BLaER1 treated with 17β-estradiol and CSF1 and Interleukin-3, amounts not matched to agents 10 nM and 100 nM (cell line): ENCODE measurements around the gene CAP1.
"Not testable (repeated sequence)": the region's sequence is repeated elsewhere in the genome, so short reads cannot be mapped to it uniquely, and the experiment has no call there.

ENCODE experiments used
- H3K27ac ChIP-seq, 11 experiments: shearing (Covaris generic); formaldehyde crosslinking; 2 replicates each; pipeline ENCODE4 v1.8.1; 2022
- H3K27me3 ChIP-seq, 11 experiments: shearing (Covaris generic); formaldehyde crosslinking; 2 replicates each; pipeline ENCODE4 v1.8.1; 2022
- H3K36me3 ChIP-seq, 11 experiments: shearing (Covaris generic); formaldehyde crosslinking; 2 replicates each; pipeline ENCODE4 v1.8.1; 2022
- H3K4me1 ChIP-seq, 10 experiments: shearing (Covaris generic); formaldehyde crosslinking; 2 replicates each; pipeline ENCODE4 v1.8.1; 2022
- H3K4me2 ChIP-seq, 11 experiments: shearing (Covaris generic); formaldehyde crosslinking; 2 replicates each; pipeline ENCODE4 v1.8.1; 2022
- H3K4me3 ChIP-seq, 10 experiments: shearing (Covaris generic); formaldehyde crosslinking; 2 replicates each; pipeline ENCODE4 v1.8.1; 2022
- H3K9ac ChIP-seq, 11 experiments: shearing (Covaris generic); formaldehyde crosslinking; 2 replicates each; pipeline ENCODE4 v1.8.1; 2022
- H3K9me3 ChIP-seq, 11 experiments: shearing (Covaris generic); formaldehyde crosslinking; replicated peaks in 1 of 11; 2 replicates each; pipeline ENCODE4 v1.8.1; 2022
- H4K20me1 ChIP-seq, 11 experiments: shearing (Covaris generic); formaldehyde crosslinking; 2 replicates each; pipeline ENCODE4 v1.8.1; 2022
- Cebpa-rat ChIP-seq, 11 experiments: shearing (Covaris generic); IDR thresholded peaks; 2 replicates each; pipeline ENCODE4 v1.8.1; 2022

The CAP1 gene

GRCh38 chr1:40040511-40041465 is at the start of gene CAP1:
CAP1 (plus strand) TSS chr1:40040729; CDS start chr1:40059347, 18,618 bp downstream.
- peaks cover 62 to 79% (median 74%) of the 10 kb centered on the region in 10 experiments for H3K4me1 ChIP-seq
- peak within 1 kb of the TSS; percentile 87 to 100 (median 94) for H3K4me2 ChIP-seq
- H3K4me3 ChIP-seq: peak within 1 kb of the TSS; percentile 70 to 100 (median 98)
- peak within 1 kb of the TSS; percentile 93 to 99 (median 98) for H3K27ac ChIP-seq
- H3K36me3 ChIP-seq: peaks cover 31 to 46% (median 40%) of the 10 kb centered on the region in 11 experiments
- H4K20me1 ChIP-seq: peaks cover 39 to 48% (median 44%) of the 10 kb centered on the region in 11 experiments; a peak in 21 of 22 replicates
- peak within 1 kb of the TSS; percentile 92 to 98 (median 97) for H3K9ac ChIP-seq
- TF ChIP-seq Cebpa-rat (IDR thresholded peaks at IDR 0.05): no peak
- no peaks in the 10 kb centered on the region for H3K9me3 ChIP-seq
- no peaks in the 10 kb centered on the region for H3K27me3 ChIP-seq

GRCh38 chr1:39992234-39992633 is 48.3 kb upstream of the CAP1 start:
- Histone ChIP-seq H3K9me3 (no peaks in the 10 kb centered on the region), H3K9ac (peak overlapping the region in 1 of 11 experiments; percentile 45; a peak in 2 of 22 replicates), H3K4me1 (peaks cover 0 to 49% (median 15%) of the 10 kb centered on the region in 10 experiments; a peak in 12 of 20 replicates), H3K4me2 (peak overlapping the region in 6 of 11 experiments; percentile 3 to 69 (median 44); a peak in 11 of 22 replicates), H3K36me3 (no peaks in the 10 kb centered on the region), H3K27ac (peak overlapping the region in 4 of 11 experiments; percentile 1 to 65 (median 30); a peak in 5 of 22 replicates), H3K27me3 (no peaks in the 10 kb centered on the region), H4K20me1 (no peaks in the 10 kb centered on the region), H3K4me3 (no peak overlapping the region)
- TF ChIP-seq Cebpa-rat (IDR thresholded peaks at IDR 0.05): no peak

- H3K4me3 ChIP-seq: no peak overlapping the region
- H3K9me3 ChIP-seq: no peaks in the 10 kb centered on the region
- peaks cover 0 to 49% (median 15%) of the 10 kb centered on the region in 10 experiments; a peak in 12 of 20 replicates for H3K4me1 ChIP-seq
- H4K20me1 ChIP-seq: no peaks in the 10 kb centered on the region
- H3K27me3 ChIP-seq: no peaks in the 10 kb centered on the region
- H3K9ac ChIP-seq: no peak overlapping the region
- peak overlapping the region in 2 of 11 experiments; percentile 42 to 65; a peak in 4 of 22 replicates for H3K27ac ChIP-seq
- no peaks in the 10 kb centered on the region for H3K36me3 ChIP-seq
- H3K4me2 ChIP-seq: peak overlapping the region in 5 of 11 experiments; percentile 36 to 69 (median 44); a peak in 8 of 22 replicates
- TF ChIP-seq Cebpa-rat (IDR thresholded peaks at IDR 0.05): no peak
Measured at GRCh38 chr1:39992888-39993287, 47.6 kb upstream of the CAP1 start.

GRCh38 chr1:39995973-39996393 is 44.5 kb upstream of the CAP1 start:
- peaks cover 0 to 43% (median 15%) of the 10 kb centered on the region in 10 experiments; a peak in 12 of 20 replicates for H3K4me1 ChIP-seq
- H3K27ac ChIP-seq: no peak overlapping the region
- H3K27me3 ChIP-seq: no peaks in the 10 kb centered on the region
- TF ChIP-seq Cebpa-rat (IDR thresholded peaks at IDR 0.05): no peak
- peaks cover 0 to 14% (median 7%) of the 10 kb centered on the region in 11 experiments; a peak in 7 of 22 replicates for H3K9me3 ChIP-seq
- H3K36me3 ChIP-seq: no peaks in the 10 kb centered on the region
- H4K20me1 ChIP-seq: no peaks in the 10 kb centered on the region
- H3K9ac ChIP-seq: no peak overlapping the region
- H3K4me2 ChIP-seq: peak overlapping the region in 3 of 11 experiments; percentile 6 to 15 (median 10); a peak in 4 of 22 replicates
- H3K4me3 ChIP-seq: no peak overlapping the region

GRCh38 chr1:39996396-39997004 is 44.0 kb upstream of the CAP1 start:
- Histone ChIP-seq H3K27ac (no peak overlapping the region), H3K4me1 (peaks cover 0 to 40% (median 15%) of the 10 kb centered on the region in 10 experiments; a peak in 12 of 20 replicates), H3K27me3 (no peaks in the 10 kb centered on the region), H3K9ac (no peak overlapping the region), H3K9me3 (peaks cover 0 to 16% (median 7%) of the 10 kb centered on the region in 11 experiments; a peak in 7 of 22 replicates), H3K4me2 (peak overlapping the region in 4 of 11 experiments; percentile 6 to 15 (median 13); a peak in 4 of 22 replicates), H3K4me3 (no peak overlapping the region), H4K20me1 (no peaks in the 10 kb centered on the region), H3K36me3 (no peaks in the 10 kb centered on the region)
- no peak for TF ChIP-seq Cebpa-rat (IDR thresholded peaks at IDR 0.05)

GRCh38 chr1:40001456-40001855 is 39.1 kb upstream of the CAP1 start:
- H3K36me3 ChIP-seq: no peaks in the 10 kb centered on the region
- TF ChIP-seq Cebpa-rat (IDR thresholded peaks at IDR 0.05): no peak
- H3K9me3 ChIP-seq: peaks cover 19 to 39% (median 30%) of the 10 kb centered on the region in 11 experiments
- H3K9ac ChIP-seq: no peak overlapping the region
- no peaks in the 10 kb centered on the region for H4K20me1 ChIP-seq
- no peak overlapping the region; a peak in 1 of 22 replicates for H3K4me2 ChIP-seq
- H3K4me1 ChIP-seq: peaks cover 8 to 41% (median 17%) of the 10 kb centered on the region in 10 experiments
- no peak overlapping the region for H3K4me3 ChIP-seq
- no peak overlapping the region for H3K27ac ChIP-seq
- H3K27me3 ChIP-seq: no peaks in the 10 kb centered on the region

- no peak for TF ChIP-seq Cebpa-rat (IDR thresholded peaks at IDR 0.05)
- peaks cover 19 to 38% (median 28%) of the 10 kb centered on the region in 11 experiments for H3K9me3 ChIP-seq
- H3K36me3 ChIP-seq: no peaks in the 10 kb centered on the region
- no peak overlapping the region for H3K4me3 ChIP-seq
- H3K4me1 ChIP-seq: peaks cover 8 to 34% (median 17%) of the 10 kb centered on the region in 10 experiments
- no peaks in the 10 kb centered on the region for H4K20me1 ChIP-seq
- peak overlapping the region in 3 of 11 experiments; percentile 2 to 37 (median 22); a peak in 2 of 22 replicates for H3K9ac ChIP-seq
- peak overlapping the region; percentile 38 to 86 (median 68) for H3K4me2 ChIP-seq
- H3K27ac ChIP-seq: peak overlapping the region in 5 of 11 experiments; percentile 13 to 64 (median 55); a peak in 8 of 22 replicates
- H3K27me3 ChIP-seq: no peaks in the 10 kb centered on the region
Measured at GRCh38 chr1:40003156-40004093, 37.1 kb upstream of the CAP1 start.

- no peak for TF ChIP-seq Cebpa-rat (IDR thresholded peaks at IDR 0.05)
- Histone ChIP-seq H3K36me3 (no peaks in the 10 kb centered on the region), H3K4me3 (no peak overlapping the region), H3K27ac (no peak overlapping the region), H3K4me2 (no peak overlapping the region), H3K9ac (no peak overlapping the region), H3K4me1 (peaks cover 8 to 34% (median 17%) of the 10 kb centered on the region in 10 experiments), H3K9me3 (peaks cover 19 to 38% (median 26%) of the 10 kb centered on the region in 11 experiments), H4K20me1 (no peaks in the 10 kb centered on the region), H3K27me3 (no peaks in the 10 kb centered on the region)
Measured at GRCh38 chr1:40004857-40005256, 35.7 kb upstream of the CAP1 start.

GRCh38 chr1:40007481-40008034 is 33.0 kb upstream of the CAP1 start:
- not testable (repeated sequence) for H3K9ac ChIP-seq, H3K36me3 ChIP-seq, H4K20me1 ChIP-seq, H3K4me3 ChIP-seq, H3K27me3 ChIP-seq, H3K27ac ChIP-seq, H3K4me2 ChIP-seq
- Histone ChIP-seq H3K9me3 (peaks cover 19 to 45% (median 30%) of the 10 kb centered on the region in 11 experiments), H3K4me1 (peaks cover 8 to 18% (median 13%) of the 10 kb centered on the region in 10 experiments)
